Right lobe of liver (tissue), 4 donors: ENCODE data around the gene ILDR2.

Experiments used
- CTCF ChIP-seq, 4 donors: fragments of 200-600 bp in 3 of 4; fragments of 450-650 bp in 1 of 4; IDR thresholded peaks; one replicate each; pipeline versions ENCODE4 v1.5.1 to v1.8.0; 2016 to 2022; ENCODE audit warnings: antibody characterized with exemption in 4 of 4, mild to moderate bottlenecking in 2 of 4
- POLR2A ChIP-seq: fragments of 450-650 bp; IDR thresholded peaks from one replicate; pipeline ENCODE4 v1.6.1; 2017; ENCODE audit warnings: antibody characterized with exemption, mild to moderate bottlenecking
- donor health status: DM: no; HTN: no; CAD: no.
- donor health status: DM: no; HTN: no; CAD: no.
- donor health status: DM: no; HTN: yes; CAD: no.

- TF ChIP-seq CTCF (IDR thresholded peaks at IDR 0.05) (no peak), POLR2A (no peak)
These were observed 68.3 kb downstream of the ILDR2 start for GRCh38 chr1:166907051-166907450.
